Midbrain (tissue), 1 donor: ENCODE results near the gene GNB1L.

Source experiments
- DNase-seq: peaks from one replicate; lab custom pipeline; 2025; lab: John Stamatoyannopoulos, UW

The GNB1L gene

DNA sequence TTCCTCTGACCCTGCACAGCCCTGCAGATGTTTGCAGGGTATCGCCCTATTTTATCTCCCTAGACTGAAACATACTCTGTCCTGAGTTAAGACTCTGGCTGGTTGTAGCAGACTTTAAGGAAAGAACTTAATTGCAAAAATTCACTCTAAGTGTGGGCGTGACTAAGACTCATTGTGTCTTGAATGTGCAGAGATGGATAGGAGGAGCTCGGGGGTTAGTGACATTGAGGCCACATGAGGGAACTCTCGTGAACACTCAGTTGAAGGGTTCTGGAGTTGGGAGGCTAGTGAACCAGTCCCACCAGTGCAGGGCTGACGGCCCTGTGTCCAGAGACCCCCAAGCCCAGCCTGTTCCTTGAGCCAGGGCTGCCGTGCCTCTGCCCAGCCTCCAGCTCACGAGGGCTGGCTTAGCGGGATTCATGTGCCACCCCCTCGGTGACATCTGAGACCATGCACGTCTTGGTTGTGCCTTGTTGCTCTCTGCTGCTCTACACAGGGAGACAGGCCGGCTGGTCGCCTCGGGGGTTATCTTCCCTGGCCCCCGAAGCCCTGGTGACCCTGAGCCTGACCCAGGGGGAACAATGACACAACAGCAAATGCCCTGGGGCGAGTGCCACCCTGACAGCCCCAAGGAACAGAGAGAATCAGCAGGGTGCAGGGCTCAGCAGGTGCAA lies 105.5 kb downstream of the GNB1L start:
- no peak for DNase-seq

DNA sequence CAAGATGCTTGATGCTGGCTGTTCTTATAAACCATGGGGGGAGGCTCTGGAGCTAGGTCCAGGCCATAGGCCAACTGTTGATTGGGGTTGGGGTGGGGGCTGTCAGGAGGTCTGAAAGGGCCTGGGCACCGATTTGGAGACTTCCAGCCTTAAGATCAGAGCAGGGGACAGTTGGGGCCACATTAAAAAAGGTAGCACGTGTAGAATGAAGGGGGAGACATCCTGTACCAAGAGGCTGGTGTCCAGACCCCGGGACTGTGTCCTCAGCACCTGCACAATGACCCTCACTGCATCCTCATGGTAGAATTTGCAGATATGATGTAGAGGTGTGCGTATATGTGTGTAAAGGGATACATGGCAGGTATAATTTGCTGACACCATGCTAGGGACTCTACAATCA lies 106.5 kb downstream of the GNB1L start:
- DNase-seq = no peak

DNA sequence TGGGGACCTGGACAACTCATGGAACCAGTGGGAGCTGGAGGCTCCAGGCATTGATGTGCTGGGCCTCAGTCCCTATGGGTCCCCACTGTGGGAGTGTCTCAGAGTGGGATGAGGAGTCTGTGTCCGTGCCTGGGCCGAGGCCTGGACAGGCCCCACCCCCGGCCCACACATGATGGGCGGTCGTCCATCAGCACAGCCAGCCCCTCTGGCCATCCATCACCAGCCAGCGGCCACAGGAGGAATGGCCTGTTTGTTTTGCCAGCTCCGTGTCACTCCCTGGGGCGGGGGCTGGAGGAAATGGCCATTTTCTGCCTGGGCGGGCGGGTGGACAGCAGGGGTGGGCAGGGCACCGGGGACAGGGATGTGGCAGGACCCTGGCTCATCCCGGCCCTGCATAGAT lies 107.1 kb downstream of the GNB1L start:
- DNase-seq = no peak

DNA sequence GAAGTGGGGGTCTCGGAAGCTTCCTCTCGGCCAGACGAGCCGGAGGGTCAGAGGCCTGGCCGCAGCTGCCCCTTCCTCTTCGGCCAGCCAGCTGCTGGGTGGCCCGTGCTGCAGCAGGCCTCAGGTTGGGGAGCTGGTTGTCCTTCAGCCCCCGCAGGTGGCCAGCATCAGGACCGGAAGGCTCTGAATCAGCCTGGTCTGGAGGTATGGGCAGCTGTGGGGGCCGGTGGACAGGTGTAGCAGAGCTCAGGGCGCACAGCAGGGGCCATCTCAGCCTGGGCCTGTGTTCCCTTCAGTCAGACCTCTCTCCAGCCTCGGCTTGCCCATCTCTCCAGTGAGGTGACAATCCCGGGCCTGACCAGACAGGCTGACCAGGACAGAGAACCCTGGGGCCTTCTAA lies 107.9 kb downstream of the GNB1L start:
- no peak for DNase-seq

DNA sequence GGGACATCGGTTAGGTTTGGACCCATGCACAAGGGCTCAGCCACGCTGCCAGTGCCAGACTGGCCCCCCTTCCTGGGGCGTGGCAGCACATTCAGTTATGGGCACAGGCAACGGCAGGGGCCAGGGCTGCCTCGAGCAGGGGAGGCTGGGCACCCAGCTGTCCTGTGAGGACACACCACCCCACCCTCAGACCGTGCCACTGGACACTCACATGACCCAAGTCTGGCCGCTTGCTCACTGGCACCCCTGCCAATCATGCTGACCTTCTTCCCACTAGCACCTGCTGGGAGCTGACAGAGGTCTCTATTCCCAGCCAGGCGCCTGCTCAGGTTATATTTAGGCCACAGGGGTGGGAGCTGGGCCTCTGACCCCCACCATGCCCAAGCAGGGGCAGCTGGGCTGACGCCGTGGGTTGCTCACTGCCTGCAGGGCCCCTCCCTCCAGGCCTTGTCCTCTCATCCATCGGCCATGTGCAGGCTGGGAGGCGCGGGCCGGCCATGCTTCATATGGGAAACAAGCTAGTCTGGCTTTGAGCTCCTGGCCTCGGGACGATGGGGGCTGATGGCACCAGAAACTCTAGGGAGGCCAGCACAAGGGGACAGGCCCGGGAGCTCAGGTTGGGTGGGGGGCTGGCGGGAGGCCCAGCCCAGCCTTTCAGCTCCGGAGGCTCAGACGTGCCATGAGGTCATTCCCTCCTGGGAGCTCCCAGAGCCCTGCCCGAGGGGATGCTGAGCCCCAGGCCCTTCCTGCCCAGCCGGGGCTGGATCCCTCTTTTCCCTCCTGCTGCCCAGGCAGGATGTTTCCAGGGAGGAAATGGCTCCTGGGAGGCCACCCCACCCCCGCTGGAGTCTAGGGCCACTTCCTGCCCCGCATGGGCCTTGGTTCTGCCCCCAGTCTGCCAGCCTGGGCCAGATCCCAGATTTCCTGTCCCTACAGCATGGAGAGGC lies 109.2 kb downstream of the GNB1L start:
- no peak for DNase-seq

DNA sequence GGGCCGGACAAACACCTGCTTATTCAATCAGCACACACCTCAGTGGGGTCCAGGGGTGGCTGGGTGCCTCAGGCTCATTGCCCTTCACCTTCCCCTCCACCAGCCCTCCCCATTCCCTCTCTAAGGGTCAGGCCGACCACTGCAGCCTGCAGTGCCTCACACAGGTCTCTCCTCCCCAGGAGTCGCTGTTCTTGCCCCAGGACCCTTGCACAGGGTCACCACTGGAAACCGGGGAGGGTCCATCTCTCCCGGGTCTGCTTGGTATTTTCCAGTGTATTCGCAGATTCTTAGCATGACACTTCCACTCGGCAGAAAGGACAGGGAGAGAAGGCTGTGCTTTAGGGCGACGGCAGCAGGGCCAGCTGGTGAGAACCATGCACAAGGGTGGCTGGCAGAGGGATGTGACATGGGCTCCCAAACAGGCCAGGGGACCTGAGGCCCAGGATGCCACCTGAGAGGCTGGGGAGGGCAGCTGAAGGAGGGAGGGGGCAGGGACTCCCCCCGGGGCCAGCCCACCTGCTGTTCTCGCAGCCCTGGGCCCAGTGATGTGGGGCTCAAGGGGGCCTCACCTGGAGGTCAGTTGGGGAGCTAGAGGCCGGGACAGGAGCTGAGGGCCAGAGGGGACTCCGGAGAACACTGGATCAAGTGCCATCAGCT lies 110.2 kb downstream of the GNB1L start:
- no peak for DNase-seq

DNA sequence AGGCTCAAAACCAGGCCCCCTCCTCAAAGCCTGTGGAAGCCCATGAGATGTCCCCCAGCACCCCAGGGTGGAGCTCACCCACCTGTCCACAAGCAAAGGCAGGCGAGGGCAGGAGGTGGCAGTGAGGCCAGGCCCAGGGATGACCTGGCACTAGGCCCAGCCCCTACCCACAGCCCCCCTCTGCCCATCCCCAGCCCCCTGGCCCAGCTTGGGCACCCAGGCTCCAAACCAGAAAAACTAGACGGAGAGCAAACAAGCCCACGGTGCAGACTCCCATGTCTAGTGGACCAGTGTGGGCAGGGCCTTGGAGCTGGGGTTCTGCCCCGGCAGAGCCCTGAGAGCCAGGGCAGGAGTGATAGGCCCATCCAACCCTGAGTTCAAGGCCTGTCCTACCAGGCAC lies 111.0 kb downstream of the GNB1L start:
- no peak for DNase-seq

DNA sequence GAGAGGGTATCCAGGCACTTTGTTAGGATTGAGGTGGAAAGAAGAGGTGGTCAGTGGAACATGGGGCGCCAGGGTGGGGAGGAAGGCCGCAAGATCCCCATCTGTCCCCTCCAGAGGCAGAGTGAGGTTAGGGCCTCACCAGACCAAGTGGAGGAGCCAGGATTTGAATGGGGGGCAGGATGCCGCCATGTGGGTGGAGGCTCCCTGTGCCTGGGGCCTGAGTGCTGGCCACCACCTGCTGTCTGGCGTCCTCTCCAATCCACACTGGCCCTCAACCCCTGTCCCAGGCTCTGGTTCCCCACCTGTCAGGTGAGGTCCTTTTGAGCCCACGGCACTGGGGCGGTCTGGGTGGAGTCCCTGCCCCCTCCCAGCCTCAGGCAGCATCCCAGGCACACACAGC lies 111.6 kb downstream of the GNB1L start:
- DNase-seq = no peak

DNA sequence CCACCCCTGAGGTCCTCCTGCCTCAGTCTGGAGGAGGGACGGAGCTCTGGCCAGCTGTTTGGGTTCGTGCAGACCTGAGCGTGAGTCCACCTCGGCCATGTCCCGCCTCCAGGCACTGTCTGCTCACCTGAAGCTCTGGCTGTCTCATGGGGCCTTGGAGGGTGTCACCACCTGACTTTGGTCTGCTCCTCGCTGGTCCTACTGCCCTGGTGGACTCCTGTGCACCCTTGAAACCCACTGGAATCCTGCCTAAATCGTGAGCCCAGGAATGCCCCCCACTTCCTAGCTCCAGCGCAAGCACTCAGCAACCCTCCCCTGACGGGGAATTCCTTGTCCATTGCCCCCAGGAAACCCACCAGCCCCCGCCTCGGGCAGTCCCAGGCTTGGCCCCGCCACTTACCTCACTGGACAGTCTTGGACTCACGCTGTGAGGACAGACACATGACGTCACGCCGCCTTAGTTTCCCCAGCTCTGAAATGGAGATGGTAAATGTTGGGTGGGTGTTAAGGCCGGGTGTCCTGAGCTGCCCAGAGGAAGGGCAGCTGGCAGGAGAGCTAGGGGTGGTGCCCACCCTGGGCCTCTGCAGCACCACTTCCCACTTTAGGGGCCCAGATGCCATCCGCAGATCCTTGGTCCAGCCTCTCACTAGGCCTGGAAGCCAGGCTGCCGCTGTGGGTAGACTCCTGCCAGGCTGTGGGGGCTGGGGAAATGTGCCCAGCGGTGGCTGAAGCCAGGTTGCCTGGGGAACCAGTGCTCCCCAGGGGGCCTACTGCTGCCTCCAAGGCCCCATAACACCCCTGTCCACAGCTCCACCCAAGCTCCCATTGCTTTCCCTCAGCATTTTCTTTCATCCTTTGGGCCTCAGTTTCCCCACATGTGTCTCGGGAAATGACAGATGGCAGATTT lies 112.3 kb downstream of the GNB1L start:
- peak; percentile 2 for DNase-seq

DNA sequence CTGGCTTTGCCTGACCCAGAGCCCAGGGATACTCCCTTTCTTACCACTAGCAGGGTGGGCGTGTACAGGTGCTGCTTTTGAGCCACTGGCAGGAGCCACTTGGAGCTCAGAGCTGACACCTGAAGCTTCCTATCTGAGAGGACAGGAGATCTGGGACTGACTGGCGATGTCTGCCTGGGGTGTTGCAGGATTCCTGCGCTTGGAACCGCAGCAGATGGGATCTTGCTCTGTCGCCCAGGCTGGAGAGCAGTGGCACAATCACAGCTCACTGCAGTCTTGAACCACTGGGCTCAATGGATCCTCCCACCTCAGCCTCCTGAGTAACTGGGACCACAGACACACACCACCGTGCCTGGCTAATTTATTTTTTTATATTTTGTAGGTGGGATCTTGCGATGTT lies 113.6 kb downstream of the GNB1L start:
- DNase-seq = no peak

DNA sequence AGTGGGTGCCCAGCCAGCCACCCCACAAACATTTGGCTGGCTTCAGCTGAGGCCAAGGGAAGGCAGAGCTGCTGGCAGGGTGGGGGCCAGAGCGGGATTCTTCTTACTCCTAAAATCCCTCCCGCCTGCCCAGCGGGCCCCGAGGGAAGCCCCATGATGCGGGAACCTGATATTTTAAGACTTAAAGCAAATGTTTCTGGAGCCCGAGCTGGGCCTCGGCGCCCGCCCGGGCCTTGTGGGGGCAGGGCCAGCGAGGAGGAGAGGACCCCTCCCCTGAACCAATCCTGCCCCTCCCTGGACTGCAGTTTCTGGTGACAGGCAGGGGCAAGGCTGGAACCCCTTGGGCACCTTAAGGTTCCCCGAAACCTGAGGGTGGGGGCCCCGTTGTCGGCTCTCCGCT lies 114.1 kb downstream of the GNB1L start:
- DNase-seq = no peak

DNA sequence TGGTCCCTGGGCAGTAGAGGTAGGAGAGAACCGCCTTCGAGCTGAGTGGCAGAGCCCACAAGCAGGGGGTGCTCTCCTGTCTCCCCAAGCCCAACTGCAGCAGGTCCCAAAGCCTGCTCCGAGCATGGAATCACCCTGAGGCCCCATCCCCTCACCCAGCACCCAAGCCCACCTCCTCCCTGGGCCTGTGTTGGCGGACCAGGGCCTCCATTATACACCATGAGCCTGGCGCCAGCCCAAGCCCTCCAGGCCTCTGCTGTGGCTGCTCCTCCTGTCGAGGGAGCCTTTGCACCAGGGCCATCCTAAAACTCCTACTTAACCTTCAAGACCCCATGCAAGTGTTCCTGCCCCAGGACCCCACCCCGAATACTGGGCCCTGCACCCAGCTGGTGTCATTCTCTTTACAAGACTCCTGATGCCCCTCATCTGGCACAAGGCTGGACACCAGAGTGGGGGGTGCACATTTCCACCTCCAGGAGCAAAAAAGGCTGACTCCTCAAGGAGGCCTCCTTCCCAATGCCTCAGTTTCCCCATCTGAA lies 114.7 kb downstream of the GNB1L start:
- no peak for DNase-seq

DNA sequence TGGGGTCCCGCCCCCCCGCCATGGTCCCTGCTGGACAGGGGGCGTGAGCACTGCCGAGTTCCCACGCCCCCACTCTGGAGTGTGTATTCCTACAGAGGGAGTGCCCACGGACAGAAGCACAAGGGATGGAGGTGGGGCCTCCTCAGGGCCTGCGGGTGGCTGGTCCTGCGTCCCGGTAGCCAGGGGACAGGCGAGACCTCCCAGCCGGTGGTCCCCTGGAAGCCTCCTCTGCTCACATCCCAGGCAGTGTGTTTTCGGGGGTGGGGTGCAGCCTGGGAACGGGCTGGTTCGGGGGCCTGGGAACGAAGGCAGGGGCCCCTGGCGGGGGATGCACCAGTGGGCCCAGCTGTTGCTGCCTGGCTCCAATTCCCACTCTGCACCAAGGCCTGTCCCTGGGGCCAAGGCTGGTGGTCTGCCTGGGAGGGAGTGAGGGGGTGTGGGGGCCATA lies 115.2 kb downstream of the GNB1L start:
- no peak for DNase-seq

DNA sequence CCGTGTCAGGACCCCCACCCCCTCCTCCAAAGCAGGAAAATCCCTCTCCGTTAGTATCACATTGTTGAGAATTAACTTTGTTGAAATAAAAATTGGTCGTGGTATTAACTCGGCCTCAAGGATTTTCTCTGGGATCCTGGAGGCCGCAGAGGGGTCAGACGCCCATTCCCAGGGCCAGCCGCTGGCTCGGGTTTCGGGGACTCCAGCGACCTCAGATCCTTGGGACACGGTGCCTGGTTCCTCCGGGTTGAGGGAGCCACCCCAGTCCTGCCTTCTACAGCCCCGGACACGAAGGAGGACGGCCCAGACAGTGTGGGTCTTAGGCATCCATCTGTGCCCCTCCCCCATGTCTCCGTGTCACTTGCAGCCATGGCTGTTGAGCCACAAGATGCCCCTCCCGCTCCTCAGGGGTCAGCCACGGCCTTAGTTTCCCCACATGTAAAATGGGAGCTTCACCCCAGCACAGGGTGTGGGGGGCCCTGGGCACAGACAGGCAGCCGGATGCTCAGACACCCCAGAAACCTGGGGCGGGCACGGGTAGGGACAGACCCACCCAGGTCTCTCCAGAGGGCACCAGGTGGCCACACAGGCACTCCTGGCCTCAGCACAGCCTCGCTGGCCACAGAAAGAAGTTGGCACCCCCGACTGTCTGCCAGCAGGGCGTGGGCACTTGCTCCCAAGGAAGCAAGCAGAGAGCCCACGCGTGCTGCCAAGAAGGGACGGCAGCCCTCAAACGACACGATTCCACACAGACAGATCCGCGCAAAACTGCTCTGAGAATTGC lies 115.8 kb downstream of the GNB1L start:
- no peak for DNase-seq

DNA sequence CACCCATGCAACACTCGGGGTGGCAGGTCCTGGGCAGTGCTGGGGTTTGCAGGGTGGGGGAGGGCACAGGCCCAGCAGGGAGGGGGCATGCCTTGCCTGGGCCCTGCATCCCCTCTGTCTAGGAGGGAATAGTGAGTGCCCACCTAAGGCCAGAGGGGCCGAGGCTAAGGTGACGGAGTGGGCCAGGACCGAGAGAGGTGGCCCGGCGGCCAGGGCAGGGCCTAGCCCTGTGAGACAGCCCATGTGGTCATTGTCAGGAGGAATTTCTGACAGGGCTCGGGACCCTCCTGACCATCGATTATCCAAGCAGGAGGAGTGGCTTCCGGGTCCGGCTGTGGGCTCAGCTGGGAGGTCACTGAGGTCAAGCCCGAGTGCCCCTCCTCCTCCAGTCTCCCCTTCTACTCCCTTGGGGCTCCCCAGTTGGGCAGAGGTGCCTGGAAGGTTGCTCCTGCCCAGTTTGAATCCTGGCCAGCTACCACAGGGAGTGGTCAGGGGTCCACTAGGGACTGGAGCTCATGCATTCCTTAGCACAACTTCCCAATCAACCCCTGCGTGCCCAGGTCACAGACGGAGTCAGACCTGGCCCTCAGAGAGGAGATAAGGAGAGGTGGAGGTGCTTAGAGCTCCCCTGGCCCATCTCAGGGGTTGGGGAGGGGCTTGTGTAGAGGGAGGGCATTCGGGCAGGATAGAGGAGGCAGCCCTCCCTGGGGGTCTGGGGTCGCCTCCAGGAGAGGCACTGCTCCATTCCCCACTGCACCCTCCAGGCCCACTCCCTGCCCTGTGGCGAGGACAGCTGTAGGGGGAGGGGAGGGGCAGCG lies 116.6 kb downstream of the GNB1L start:
- DNase-seq = no peak

DNA sequence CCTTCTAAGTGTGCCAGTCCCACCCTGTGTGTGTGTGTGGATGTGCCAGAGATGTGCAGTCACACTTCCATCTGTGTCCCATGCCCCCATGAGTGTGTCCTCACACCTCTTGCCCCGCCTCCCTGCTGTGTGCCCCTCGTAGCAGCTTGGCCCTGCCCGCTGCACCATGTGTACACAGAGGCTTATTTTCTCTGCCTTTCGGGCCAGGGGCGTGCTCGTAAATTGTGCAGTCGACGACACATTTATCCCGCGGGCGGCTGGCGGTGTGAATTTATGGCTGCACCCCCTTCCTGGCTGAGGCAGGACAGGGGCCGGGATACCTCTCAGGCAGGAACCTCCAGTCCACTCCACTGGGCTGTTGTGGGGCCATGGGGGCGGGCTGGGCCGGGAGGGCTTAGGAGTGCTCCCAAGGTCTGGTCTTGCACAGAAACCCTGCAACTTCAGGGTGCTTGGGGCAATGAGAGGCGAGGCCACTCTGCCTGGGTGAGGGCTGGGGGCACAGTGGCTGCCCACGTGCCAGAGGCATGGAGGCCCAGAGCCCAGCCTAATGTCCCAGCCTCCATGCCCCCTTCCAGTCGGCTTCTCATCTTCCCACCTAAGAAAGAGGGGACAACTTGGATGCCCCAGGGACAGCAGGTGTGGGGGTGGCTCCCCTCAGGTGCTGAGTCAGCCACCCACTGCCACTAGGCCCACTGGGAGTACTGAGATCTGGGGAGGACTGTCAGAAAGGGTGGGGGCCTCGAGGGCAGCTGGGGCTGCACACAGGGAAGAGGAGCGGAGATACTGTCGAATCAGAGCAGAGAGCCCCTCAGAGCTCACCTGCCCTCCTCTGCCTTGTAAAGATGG lies 118.8 kb downstream of the GNB1L start:
- DNase-seq = no peak

DNA sequence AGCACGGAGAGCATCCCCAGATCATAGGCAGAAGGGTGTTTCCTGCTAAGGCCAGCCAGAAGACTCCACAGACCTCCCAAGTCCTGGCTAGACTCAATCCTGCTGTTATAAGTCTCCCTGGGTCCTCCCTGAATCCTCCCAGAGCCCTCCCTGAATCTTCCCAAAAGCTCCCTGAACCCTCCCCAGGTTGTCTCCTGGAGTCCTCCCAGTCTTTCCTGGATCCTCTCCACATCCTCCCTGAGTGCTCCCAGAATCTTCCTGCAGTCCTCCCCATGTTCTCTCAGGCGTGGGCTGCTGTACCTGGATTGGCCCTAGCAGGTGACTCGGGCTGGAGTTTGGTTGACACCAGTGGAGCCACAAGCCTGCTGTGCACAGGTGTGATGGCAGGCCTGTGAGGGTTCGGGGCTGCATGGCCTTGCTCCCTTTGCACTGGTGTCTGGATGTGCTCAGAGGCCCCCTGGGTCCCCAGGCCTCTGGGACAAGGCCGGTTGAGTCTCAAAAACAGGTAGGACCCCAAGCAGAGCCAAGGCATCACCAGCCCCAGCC lies 119.8 kb downstream of the GNB1L start:
- DNase-seq = no peak

DNA sequence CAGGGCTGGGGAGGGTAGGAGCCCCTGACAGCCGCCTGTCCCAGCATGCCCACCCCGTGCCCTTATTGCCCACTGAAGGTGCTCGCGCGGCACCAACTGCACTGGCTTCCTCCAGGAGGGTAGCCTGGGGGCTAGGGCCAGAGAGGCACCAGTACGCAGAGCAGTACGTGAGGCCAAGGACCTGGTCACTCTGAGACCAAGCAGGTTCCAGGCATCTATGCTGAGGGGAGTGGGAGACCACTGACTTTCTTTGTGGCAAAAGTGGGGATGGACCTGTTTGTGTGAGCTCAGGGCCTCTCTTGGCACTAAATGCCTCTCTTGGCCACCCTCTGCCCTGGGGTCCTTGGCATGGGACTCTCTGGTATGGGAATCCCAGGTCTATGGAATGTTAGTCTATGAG lies 120.5 kb downstream of the GNB1L start:
- DNase-seq = no peak

DNA sequence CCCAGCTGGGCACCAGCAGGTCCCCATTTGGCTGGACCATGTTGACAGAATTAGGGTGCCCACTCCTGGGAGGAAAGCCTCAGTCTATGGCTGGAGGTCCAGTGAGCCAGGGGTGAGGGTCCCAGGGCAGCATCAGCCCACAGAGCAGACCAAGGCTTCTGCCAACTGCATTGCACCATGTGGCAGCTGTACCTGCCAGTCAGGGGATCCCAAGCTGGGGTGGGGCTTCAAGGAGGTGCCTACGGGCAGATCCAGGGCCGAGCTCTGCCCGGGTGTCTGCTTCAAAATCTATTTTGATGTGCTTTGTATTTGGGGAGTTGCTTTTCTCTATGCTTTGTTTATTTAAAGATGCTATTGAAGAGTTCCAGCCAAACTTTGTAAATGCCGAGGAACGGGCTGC lies 120.9 kb downstream of the GNB1L start:
- no peak for DNase-seq
